HL-60 (cell line): ENCODE data around the gene MYMX.

ENCODE experiments used
- DNase-seq, 2 experiments: peaks; one replicate each; pipeline ENCODE4 v3.0.0-alpha.2; 2010 to 2020; ENCODE audit warnings: low read depth in 1 of 2, low spot score in 1 of 2
- H3K27ac ChIP-seq: fragments of 250-450 bp; sonication (Bioruptor Pico); replicated peaks from 2 replicates; pipeline ENCODE4 v1.5.1; 2020; ENCODE audit warnings: mild to moderate bottlenecking, moderate library complexity
- H3K27me3 ChIP-seq: fragments of 250-450 bp; sonication (Bioruptor Pico); 2 replicates; pipeline ENCODE4 v1.5.1; 2021; ENCODE audit warnings: mild to moderate bottlenecking, moderate library complexity; ENCODE audit not compliant: insufficient read depth, poor library complexity, severe bottlenecking
- H3K4me3 ChIP-seq: replicated peaks from 2 replicates; pipeline ENCODE4 v1.5.1; 2011; ENCODE audit warnings: mild to moderate bottlenecking, control low read depth, low read length; ENCODE audit not compliant: insufficient read depth
- CTCF ChIP-seq: IDR thresholded peaks from one replicate; pipeline ENCODE4 v1.5.1; 2011; ENCODE audit warnings: low read length, control low read depth, inconsistent platforms; ENCODE audit not compliant: insufficient read depth
- GABPA ChIP-seq: IDR thresholded peaks from 2 replicates; pipeline ENCODE4 v1.6.1; 2012; ENCODE audit warnings: low read depth
- POLR2AphosphoS5 ChIP-seq: IDR thresholded peaks from 2 replicates; pipeline ENCODE4 v1.6.1; 2012; ENCODE audit warnings: low read depth
- REST ChIP-seq: IDR thresholded peaks from 2 replicates; pipeline ENCODE4 v1.6.1; 2012; ENCODE audit warnings: low read depth; ENCODE audit not compliant: insufficient replicate concordance
- SPI1 ChIP-seq: IDR thresholded peaks from 2 replicates; pipeline ENCODE4 v1.6.1; 2012; ENCODE audit warnings: low read depth, mild to moderate bottlenecking, borderline replicate concordance

The MYMX gene

GRCh38 chr6:44221961-44222335 lies 5.2 kb downstream of the MYMX start:
- Histone ChIP-seq H3K27ac (no peak overlapping the region), H3K4me3 (no peak overlapping the region), H3K27me3 (no peaks in the 10 kb centered on the region)
- no peak for TF ChIP-seq GABPA
- TF ChIP-seq POLR2AphosphoS5, result no peak
- no peak for TF ChIP-seq SPI1
- TF ChIP-seq CTCF, result no peak
- TF ChIP-seq REST, result no peak
- DNase-seq, result no peak

GRCh38 chr6:44222486-44223318 lies 6.0 kb downstream of the MYMX start:
- peak overlapping the region; percentile 86; the same call in 1 of the 2 replicates for H3K27ac ChIP-seq

More at GRCh38 chr6:44222486-44223318, 6.0 kb downstream of the MYMX start:
- H3K27me3 ChIP-seq, result no peaks in the 10 kb centered on the region
- DNase-seq, result no peak
- TF ChIP-seq POLR2AphosphoS5 (no peak), CTCF (no peak), REST (no peak), GABPA (no peak), SPI1 (no peak)
- peak overlapping the region; percentile 78 for H3K4me3 ChIP-seq
